ENCODE results near the gene TTC24.

The TTC24 gene

GRCh38 chr1:156538711-156539440 is 40.6 kb upstream of the TTC24 start:
- in situ Hi-C loops (cut with MboI; ENCODE audit: low pct_unique_long_range_greater_than_20kb, low sequenced_read_pairs, unreplicated experiment), result no loop called here
- no peak for DNase-seq (ENCODE audit: low spot score)
- TF ChIP-seq CTCF (IDR thresholded peaks at IDR 0.05; ENCODE audit: extremely low read depth, insufficient read depth, missing control alignments), result no peak

GRCh38 chr1:156539818-156540355 is 39.6 kb upstream of the TTC24 start:
- TF ChIP-seq CTCF (IDR thresholded peaks at IDR 0.05; ENCODE audit: extremely low read depth, insufficient read depth, missing control alignments), result no peak
- in situ Hi-C loops (cut with MboI; ENCODE audit: low pct_unique_long_range_greater_than_20kb, low sequenced_read_pairs, unreplicated experiment), result no loop called here

GRCh38 chr1:156540955-156541354 is 38.6 kb upstream of the TTC24 start:
- DNase-seq (ENCODE audit: low spot score), result no peak
- TF ChIP-seq CTCF (IDR thresholded peaks at IDR 0.05; ENCODE audit: extremely low read depth, insufficient read depth, missing control alignments), result no peak
- in situ Hi-C loops (cut with MboI; ENCODE audit: low pct_unique_long_range_greater_than_20kb, low sequenced_read_pairs, unreplicated experiment), result no loop called here

More at GRCh38 chr1:156539818-156540355, 39.6 kb upstream of the TTC24 start:
- no peak for DNase-seq (ENCODE audit: low spot score)

- in situ Hi-C loops (cut with MboI; ENCODE audit: low pct_unique_long_range_greater_than_20kb, low sequenced_read_pairs, unreplicated experiment), result no loop called here
- TF ChIP-seq CTCF (IDR thresholded peaks at IDR 0.05; ENCODE audit: extremely low read depth, insufficient read depth, missing control alignments), result no peak
- DNase-seq (ENCODE audit: low spot score), result no peak
Measured at GRCh38 chr1:156543066-156543465, 36.5 kb upstream of the TTC24 start.

GRCh38 chr1:156544592-156545102 is 34.9 kb upstream of the TTC24 start:
- DNase-seq (ENCODE audit: low spot score), result no peak
- in situ Hi-C loops (cut with MboI; ENCODE audit: low pct_unique_long_range_greater_than_20kb, low sequenced_read_pairs, unreplicated experiment), result no loop called here

GRCh38 chr1:156546267-156546666 is 33.3 kb upstream of the TTC24 start:
- no peak for DNase-seq (ENCODE audit: low spot score)
- in situ Hi-C loops (cut with MboI; ENCODE audit: low pct_unique_long_range_greater_than_20kb, low sequenced_read_pairs, unreplicated experiment), result no loop called here
- TF ChIP-seq CTCF (IDR thresholded peaks at IDR 0.05; ENCODE audit: extremely low read depth, insufficient read depth, missing control alignments), result no peak

More at GRCh38 chr1:156544592-156545102, 34.9 kb upstream of the TTC24 start:
- no peak for TF ChIP-seq CTCF (IDR thresholded peaks at IDR 0.05; ENCODE audit: extremely low read depth, insufficient read depth, missing control alignments)

All from GM13977 (cell line).